Esophagus squamous epithelium (tissue), 5 donors: ENCODE results near the gene TRIM24. TPM values are rescaled to one million over a fixed set of nuclear protein-coding genes. Genes with fewer than 3 reads are reported as not detected.
"Not testable (repeated sequence)": the region's sequence is repeated elsewhere in the genome, so short reads cannot be mapped to it uniquely, and the experiment has no call there.

ENCODE experiments used
- DNase-seq: peaks from one replicate; lab custom pipeline; 2025; lab: John Stamatoyannopoulos, UW
- H3K27ac ChIP-seq, 4 donors: fragments of 200-600 bp; sonication (generic); one replicate each; pipeline ENCODE4 v1.5.1; 2016 to 2019; ENCODE audit warnings: mild to moderate bottlenecking in 1 of 4
- H3K27me3 ChIP-seq, 4 donors: fragments of 200-600 bp; sonication (generic); 1 replicate in 3 of 4; 2 replicates in 1 of 4; pipeline versions ENCODE4 v1.5.1 to v1.6.0; 2017 to 2021; ENCODE audit warnings: antibody characterized with exemption in 1 of 4
- H3K36me3 ChIP-seq, 3 donors: fragments of 200-600 bp; sonication (generic); one replicate each; pipeline ENCODE4 v1.5.1; 2016 to 2019
- H3K4me1 ChIP-seq, 3 donors: fragments of 200-600 bp; sonication (generic); one replicate each; pipeline ENCODE4 v1.5.1; 2017 to 2019
- H3K4me3 ChIP-seq, 4 donors: fragments of 200-600 bp; sonication (generic); 1 replicate in 3 of 4; 2 replicates in 1 of 4; pipeline ENCODE4 v1.5.1; 2016 to 2019; ENCODE audit warnings: mild to moderate bottlenecking in 2 of 4, moderate library complexity in 1 of 4
- H3K9me3 ChIP-seq, 3 donors: fragments of 200-600 bp; sonication (generic); one replicate each; pipeline ENCODE4 v1.5.1; 2016 to 2019
- CTCF ChIP-seq, 6 experiments: fragments of 450-650 bp in 4 of 6; fragments of 200-600 bp in 2 of 6; sonication (generic) in 2 of 6; IDR thresholded peaks; one replicate each; pipeline ENCODE4 v1.5.1; 2016 to 2019; ENCODE audit warnings: antibody characterized with exemption in 6 of 6, mild to moderate bottlenecking in 4 of 6, moderate library complexity in 4 of 6
- POLR2A ChIP-seq, 4 donors: fragments of 450-650 bp; IDR thresholded peaks; one replicate each; pipeline ENCODE4 v1.6.1; 2017; ENCODE audit warnings: antibody characterized with exemption in 4 of 4, mild to moderate bottlenecking in 4 of 4, moderate library complexity in 3 of 4
- WGBS, 2 donors: methylation state at CpG; one replicate each; pipeline ENCODE4 v1.1.5; 2018; 5-methylcytosine and 5-hydroxymethylcytosine counted together
- intact Hi-C: fragments of 100-400 bp; cut with DNase I; formaldehyde crosslinking; loops from one replicate; pipeline ENCODE4 v1.15.0; 2022
- total RNA-seq, 4 donors: library from RNA; depleted of rRNA; stranded (reverse); fragments of >200 nt; gene quantifications; one replicate each; pipeline ENCODE4 v1.1.0, GENCODE V29; 2016
- donor health status: DM: yes; HTN: yes; CAD: no.

The TRIM24 gene
- total RNA-seq, 4 donors from 2014 or later, result 8.3 to 17.5 (median 15.0) TPM

GRCh38 chr7:138460649-138461607 is 869 bp downstream of the TRIM24 start:
- DNase-seq, result no peak
- 0 to 2% methylated on average over 4 to 12 of the region's 84 CpGs for WGBS, 2 donors
- H3K27ac ChIP-seq, result peak overlapping the region; percentile 92 to 98 (median 96)

GRCh38 chr7:138463291-138463618 is 3.2 kb downstream of the TRIM24 start:
- DNase-seq, intact Hi-C loops, H3K27me3 ChIP-seq, H3K27ac ChIP-seq, H3K9me3 ChIP-seq, H3K4me3 ChIP-seq, H3K36me3 ChIP-seq: not testable (repeated sequence)
- WGBS, 2 donors, result 93 to 95% methylated on average over 4 to 6 of the region's 6 CpGs
- H3K4me1 ChIP-seq, result peaks cover 4 to 31% (median 7%) of the 10 kb centered on the region in 3 donors

More at GRCh38 chr7:138460649-138461607, 869 bp downstream of the TRIM24 start:
- peaks cover 4 to 31% (median 7%) of the 10 kb centered on the region in 3 donors for H3K4me1 ChIP-seq
- H3K27me3 ChIP-seq, result no peaks in the 10 kb centered on the region
- TF ChIP-seq CTCF (IDR thresholded peaks at IDR 0.05) (peak in 2 of 6 experiments; percentile 2 to 15), POLR2A (IDR thresholded peaks at IDR 0.05) (no peak)
- H3K36me3 ChIP-seq, result no peaks in the 10 kb centered on the region
- intact Hi-C loops, result no loop called here
- H3K9me3 ChIP-seq, result no peaks in the 10 kb centered on the region
- H3K4me3 ChIP-seq, result peak overlapping the region; percentile 69 to 92 (median 80)

GRCh38 chr7:138465046-138465445 is 5.0 kb downstream of the TRIM24 start:
- Histone ChIP-seq H3K36me3 (no peaks in the 10 kb centered on the region), H3K4me3 (no peak overlapping the region), H3K9me3 (no peaks in the 10 kb centered on the region), H3K27ac (no peak overlapping the region), H3K27me3 (no peaks in the 10 kb centered on the region), H3K4me1 (peaks cover 4 to 25% (median 7%) of the 10 kb centered on the region in 3 donors)
- no peak for DNase-seq
- intact Hi-C loops, result no loop called here
- no peak for TF ChIP-seq CTCF (IDR thresholded peaks at IDR 0.05)
- TF ChIP-seq POLR2A (IDR thresholded peaks at IDR 0.05), result no peak
- 75 to 76% methylated on average over 3 of the region's 3 CpGs for WGBS, 2 donors

- H3K4me1 ChIP-seq, result peaks cover 4 to 23% (median 7%) of the 10 kb centered on the region in 3 donors
- H3K27me3 ChIP-seq, intact Hi-C loops, H3K9me3 ChIP-seq, H3K36me3 ChIP-seq, DNase-seq, H3K27ac ChIP-seq, H3K4me3 ChIP-seq: not testable (repeated sequence)
- 94 to 95% methylated on average over 9 to 11 of the region's 11 CpGs for WGBS, 2 donors
Observed at GRCh38 chr7:138466069-138466756, 6.2 kb downstream of the TRIM24 start.

- intact Hi-C loops, result no loop called here
Observed at GRCh38 chr7:138468244-138469123, 8.4 kb downstream of the TRIM24 start.

More at GRCh38 chr7:138468244-138469123, 8.4 kb downstream of the TRIM24 start:
- no peak for DNase-seq
- no peak for TF ChIP-seq POLR2A (IDR thresholded peaks at IDR 0.05)
- TF ChIP-seq CTCF (IDR thresholded peaks at IDR 0.05), result no peak
- Histone ChIP-seq H3K27ac (no peak overlapping the region), H3K27me3 (no peaks in the 10 kb centered on the region), H3K4me1 (peaks cover 0 to 3% (median 0%) of the 10 kb centered on the region in 3 donors), H3K9me3 (no peaks in the 10 kb centered on the region), H3K36me3 (no peaks in the 10 kb centered on the region), H3K4me3 (no peak overlapping the region)
- WGBS, 2 donors, result 83 to 88% methylated on average over 5 of the region's 5 CpGs
